Kidney glomerular epithelial cell (primary cell): ENCODE data around the gene CEP350.

Experiments used
- DNase-seq: peaks from one replicate; lab custom pipeline; 2025; lab: John Stamatoyannopoulos, UW

CEP350 gene

DNA sequence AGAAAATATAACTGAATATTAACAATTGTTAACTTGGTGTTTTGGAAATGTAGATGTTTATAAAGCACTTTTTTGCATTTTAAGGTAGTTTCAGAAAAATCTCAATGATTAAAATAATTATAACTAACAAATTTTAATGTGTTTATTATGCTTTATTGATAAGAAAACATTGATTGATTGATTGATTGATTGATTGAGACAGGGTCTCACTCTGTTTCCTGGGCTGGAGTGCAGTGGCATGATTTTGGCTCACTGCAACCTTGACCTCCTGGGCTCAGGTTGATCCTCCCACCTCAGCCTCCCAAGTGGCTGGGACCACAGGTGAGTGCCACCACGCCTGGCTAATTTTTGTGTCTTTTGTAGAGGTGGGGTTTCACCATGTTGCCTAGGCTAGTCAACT lies 106.4 kb downstream of the CEP350 start:
- DNase-seq, result no peak

DNA sequence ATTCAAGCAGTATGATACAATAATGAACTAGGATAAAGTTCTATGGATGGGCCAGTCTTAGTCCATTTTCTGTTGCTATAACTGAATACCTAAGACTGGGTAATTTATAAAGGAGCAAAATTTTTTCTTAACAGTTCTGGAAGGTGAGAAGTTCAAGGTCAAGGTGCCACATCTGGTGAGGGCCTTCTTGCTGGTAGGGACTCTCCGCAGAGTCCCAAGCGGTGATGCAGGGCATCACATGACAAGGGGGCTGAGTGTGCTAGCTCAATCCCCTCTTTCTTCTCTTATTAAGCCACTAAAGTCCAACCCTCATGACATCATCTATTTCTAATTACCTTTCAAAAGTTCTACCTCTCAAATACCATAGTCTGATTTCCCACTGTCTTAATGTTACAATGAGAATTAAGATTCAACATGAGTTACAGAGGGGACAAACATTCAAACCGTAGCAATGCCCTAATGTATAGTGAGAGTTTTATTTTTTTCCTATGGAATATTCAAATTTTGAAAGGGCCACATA lies 107.9 kb downstream of the CEP350 start:
- DNase-seq, result no peak

DNA sequence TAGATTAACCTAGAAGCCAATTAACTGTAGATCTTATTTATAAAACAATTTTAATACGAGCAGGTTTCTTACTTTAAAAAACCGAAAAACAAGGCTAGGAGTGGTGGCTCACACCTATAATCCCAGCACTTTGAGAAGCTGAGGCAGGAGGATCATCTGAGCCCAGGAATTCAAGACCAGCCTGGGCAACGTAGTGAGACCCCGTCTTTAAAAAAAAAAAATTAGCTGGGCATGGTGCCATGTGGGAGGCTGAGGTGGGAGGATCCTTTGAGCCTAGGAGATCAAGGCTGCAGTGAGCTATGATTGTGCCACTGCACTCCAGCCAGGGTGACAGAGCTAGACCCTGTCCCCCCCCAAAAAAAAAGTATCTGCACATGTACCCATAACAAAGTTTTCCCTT lies 110.8 kb downstream of the CEP350 start:
- DNase-seq, result no peak

DNA sequence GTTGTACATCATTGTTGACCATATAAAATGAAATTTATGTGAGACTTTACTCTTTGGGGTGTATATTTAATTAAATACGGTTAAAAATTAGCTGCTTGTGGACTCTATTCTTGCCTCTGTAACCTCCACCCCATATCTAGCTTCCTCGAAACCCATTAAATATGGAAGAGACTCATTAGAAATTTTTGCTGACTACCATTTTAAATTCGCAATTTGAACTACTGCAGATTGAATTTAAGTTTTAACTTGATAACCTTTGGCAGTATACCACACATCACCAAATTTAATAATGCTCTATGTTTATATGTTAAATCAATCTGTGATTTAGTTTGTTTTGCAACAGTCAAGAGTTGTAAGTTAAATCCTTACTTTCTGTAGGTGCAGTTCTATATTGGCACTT lies 111.5 kb downstream of the CEP350 start:
- DNase-seq, result no peak

DNA sequence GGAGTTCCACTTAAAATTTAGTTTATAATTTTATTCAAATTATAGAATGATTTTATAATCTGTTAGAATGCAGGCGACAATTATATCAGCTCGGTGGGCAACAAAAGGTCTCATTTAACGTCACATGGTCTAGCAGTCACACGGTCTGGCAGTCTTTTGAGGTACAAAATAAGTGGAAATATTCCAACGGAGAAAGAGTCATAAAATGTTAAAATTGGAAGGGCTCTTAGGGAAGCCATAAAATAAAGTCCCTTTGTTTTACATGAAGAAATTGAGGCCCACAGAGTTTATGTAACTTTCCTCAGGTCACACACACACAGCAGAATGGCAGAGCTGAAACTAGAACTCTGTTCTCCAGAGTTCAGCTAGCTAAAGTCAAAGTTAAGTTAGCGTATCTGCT lies 115.7 kb downstream of the CEP350 start:
- no peak for DNase-seq

DNA sequence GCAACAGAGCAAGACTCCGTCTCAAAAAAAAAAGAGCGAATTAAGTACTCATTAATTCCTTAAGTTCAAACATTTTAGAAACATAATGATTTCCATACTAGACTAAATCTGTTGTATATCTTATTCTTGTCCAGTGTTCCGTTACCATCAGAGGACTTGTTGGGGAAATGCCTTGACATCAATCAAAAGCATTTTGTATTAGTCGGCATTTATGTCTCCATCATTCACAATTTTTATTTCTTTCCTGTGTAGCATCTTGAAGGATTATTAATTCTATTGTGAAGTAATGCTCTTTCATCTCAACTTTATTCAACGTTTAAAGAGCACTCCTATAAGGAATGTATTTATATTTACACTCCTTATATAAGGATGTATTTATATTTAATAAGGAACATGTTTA lies 117.1 kb downstream of the CEP350 start:
- no peak for DNase-seq

DNA sequence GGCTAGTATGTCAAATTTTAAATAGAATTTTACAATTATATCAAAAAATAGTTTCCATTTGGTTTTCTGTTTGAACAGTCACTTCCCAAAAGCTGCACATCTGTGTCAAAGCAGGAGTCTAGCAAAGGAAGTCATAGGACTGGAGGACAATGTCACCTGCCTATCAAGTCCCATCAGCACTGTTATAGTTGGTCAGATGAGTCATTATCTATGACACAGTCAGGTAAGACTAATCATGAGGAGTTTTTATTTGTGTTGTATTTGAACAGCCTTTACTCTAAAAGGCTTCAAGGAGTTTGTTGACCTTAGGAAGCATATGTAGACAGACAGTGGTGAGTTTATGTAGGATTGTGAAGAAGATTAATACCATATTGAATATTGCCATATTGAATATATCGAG lies 125.8 kb downstream of the CEP350 start:
- no peak for DNase-seq

DNA sequence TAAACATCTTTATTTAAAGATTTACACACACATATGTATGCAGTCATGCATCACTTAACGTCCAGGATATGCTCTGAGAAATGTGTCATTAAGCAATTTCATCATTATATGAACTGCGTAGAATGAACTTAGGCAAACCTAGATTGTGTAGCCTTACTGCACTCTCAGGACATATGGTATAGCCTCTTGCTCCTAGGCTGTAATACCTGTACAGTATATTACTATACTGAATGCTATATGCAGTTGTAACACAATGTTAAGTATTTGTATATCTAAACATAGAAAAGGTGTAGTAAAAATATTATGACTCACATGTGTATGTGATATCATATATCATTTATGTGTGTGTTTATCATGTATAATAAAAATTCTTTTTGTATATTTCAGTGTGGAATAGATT lies 126.9 kb downstream of the CEP350 start:
- no peak for DNase-seq

DNA sequence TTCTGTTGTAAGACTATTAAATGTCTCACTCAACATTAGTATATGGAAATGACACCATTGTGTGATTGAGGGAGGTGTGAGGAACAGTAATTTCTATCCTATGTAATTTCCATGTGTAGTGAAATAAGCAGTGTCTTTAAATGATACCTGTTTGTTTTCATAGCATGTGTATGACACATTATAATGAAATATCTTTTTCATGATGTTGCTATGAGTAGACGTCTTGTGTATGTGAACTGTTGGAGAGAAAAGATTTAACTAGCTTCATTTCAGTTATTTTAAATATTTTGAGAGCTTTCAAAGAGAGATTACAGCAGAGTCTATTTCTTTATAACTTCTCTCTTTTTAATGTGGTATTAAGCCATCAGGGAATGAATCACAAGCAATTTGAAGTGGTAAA lies 128.6 kb downstream of the CEP350 start:
- DNase-seq, result no peak

DNA sequence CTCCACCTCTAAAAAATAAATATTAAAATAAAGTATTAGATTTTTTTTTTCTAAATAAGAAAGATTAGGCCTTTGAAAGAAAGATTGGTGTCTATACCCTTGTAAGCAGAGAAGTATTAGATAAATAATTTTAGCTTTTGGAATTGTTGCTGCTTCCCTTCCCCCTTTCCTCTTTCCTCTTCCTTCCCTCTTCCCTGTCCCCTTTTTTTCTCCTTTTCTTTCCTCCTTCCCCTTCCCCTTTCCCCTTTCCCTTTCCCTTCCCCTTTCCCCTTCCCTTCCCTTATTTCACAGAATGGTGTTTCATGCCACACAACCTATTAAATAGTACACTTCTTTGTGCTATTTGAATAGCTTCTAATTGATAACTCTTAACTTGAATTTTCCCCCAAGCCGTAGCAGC lies 130.3 kb downstream of the CEP350 start:
- no peak for DNase-seq

DNA sequence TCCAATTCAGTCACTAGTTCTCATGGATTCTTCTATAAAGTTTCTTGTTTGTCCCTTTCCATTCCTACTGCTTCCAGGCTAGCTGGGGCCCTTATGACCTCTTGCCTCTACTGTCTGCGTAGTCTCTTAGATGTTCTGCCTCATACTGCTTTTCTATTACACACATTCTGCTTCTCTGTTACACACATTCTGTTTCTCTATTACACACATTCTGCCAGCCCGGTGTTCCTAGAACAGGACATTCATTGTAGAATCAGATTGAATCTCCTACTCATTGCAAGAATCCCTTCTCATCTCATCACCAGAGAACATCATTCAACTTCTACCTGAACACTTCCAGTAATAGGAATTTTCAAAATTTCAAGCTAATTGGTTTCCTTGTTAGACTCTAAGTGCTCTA lies 130.7 kb downstream of the CEP350 start:
- no peak for DNase-seq

DNA sequence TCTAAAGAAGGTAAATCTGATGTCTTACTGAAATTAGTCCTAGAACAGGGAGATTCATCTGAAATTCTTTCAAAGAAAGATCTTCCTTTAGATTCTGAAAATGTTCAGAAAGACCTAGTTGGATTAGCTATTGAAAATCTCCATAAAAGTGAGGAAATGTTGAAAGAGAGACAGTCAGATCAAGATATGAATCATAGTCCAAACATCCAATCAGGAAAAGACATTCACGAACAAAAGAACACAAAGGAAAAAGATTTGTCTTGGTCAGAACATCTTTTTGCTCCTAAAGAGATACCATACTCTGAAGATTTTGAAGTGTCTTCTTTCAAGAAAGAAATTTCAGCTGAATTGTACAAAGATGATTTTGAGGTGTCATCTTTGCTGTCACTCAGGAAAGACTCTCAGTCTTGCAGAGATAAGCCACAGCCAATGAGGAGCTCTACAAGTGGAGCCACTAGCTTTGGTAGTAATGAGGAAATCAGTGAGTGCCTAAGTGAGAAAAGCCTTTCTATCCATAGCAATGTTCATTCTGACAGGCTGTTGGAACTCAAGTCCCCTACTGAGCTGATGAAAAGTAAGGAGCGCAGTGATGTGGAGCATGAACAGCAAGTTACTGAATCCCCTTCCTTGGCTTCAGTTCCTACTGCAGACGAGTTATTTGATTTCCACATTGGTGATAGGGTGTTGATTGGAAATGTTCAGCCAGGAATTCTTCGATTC lies 138.5 kb downstream of the CEP350 start:
- DNase-seq, result no peak

DNA sequence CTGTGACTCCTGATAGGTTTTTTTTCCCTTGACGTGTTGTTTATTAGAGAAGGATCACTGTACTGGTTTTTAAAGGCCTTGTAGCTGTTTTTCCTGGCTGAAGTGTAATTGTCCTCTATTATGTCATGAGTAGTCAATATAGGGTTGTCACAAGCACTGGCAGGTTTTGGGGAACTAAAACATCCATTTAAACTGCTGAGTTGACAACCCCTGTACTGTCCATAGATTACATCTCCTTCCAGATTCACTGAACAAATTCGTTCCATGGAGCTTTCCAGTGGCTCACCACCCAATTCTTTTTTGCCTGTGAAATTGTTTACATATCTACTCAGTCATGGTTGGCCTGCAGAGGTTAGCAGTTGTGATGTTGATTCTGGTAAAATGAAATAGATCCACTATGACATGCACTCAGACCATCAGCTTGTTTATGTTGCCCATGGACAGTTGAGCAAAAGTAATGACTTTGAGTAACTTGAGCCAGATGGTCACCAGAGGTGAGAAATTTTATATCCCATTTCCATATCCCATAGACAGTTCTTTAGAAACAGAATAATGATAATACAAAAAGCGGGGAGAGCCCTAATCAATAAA lies 140.2 kb downstream of the CEP350 start:
- no peak for DNase-seq

DNA sequence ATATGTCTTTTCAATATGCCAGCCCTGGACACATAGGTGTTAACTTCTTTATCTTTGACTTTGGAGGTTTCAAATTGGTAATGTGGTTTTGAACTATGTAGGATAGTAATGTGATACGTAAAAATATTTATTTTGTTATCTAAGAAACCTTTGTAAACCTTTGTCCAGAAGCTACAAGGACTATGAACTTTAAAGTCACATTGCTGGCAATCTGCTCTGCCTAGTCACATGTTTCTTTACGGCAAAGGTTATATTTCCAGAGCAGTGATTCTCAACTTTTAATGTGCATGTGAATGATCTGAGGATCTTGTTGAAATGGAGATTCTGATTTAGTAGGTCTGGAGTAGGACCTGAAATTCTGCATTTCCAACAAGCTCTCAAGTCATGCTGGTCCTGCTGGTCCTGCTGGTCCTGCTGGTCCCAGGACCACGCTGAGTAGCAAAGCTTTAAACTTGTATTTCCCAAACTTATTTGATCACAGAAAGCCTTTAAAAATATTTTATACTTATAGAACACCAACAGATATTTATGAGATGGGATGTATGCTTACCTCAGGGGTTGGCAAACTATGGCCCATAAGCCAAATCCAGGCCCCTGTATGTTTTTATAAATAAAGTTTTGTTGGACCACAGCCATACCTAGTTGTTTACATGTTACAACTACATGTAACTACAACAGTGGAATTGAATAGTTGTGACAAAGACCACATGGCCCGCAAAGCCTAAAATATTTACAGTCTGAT lies 142.1 kb downstream of the CEP350 start:
- no peak for DNase-seq

DNA sequence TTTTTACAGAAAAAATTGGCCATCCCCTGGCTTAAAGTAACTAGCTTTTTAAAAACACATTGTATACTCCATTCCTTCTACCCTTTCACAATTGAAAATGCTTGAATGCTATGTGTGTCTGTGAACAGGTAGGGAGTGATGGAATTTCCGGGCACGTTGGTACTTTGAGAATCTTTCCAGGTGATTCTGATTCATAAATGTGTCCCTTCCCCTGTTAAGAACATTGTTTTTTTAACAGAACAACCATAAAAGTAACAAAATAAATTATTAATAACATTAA lies 142.7 kb downstream of the CEP350 start:
- no peak for DNase-seq

DNA sequence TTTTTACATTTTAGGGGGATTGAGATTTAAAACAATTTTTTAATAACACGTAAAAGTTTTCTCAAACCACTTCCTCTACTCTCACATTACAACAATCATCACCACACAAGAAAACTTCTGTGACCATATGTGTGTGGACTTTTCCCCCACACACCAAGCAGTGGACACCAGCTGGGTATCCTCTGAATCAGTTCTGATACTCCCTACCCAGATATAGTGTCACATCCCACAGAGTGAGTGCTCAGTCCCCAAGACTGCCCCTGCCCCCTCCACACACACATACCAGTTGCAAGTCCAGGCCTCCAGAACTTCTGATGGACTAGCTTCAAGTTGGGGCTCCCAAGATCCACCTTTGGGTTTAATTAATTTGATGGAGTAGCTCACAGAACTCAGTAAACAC lies 146.8 kb downstream of the CEP350 start:
- no peak for DNase-seq

DNA sequence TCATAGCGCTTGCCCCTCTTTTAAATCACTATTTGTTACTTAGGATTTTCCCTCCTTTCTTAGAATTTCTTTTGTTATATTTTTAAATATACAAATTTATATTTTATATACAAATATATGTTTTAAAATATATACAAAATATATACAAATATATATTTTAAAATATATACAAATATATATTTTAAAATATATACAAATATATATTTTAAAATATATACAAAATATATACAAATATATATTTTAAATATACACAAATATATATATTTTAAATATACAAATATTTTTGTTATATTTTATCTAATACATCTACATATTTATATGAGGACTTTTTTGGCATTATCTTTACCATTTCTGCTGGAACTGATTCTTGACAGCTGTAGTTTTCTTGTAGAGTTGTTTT lies 149.2 kb downstream of the CEP350 start:
- no peak for DNase-seq

DNA sequence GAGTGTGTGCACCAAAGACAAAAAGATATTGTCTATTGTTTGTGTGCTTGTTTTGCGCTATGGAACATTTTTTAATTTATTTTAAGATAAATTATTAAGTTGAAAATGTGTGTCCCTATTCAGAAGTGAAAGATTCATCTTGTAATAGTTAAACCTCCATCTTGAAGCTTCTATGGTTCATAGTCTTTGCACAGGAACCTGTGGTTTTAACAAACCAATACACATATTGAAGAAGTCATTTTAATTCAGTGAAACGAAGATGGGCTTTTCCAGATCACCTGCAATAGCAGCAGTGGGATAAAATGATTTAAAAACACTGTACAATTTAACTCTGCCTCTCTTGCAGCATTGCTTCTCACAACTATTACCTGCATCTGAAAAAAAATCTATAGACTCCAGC lies 157.5 kb downstream of the CEP350 start:
- no peak for DNase-seq

DNA sequence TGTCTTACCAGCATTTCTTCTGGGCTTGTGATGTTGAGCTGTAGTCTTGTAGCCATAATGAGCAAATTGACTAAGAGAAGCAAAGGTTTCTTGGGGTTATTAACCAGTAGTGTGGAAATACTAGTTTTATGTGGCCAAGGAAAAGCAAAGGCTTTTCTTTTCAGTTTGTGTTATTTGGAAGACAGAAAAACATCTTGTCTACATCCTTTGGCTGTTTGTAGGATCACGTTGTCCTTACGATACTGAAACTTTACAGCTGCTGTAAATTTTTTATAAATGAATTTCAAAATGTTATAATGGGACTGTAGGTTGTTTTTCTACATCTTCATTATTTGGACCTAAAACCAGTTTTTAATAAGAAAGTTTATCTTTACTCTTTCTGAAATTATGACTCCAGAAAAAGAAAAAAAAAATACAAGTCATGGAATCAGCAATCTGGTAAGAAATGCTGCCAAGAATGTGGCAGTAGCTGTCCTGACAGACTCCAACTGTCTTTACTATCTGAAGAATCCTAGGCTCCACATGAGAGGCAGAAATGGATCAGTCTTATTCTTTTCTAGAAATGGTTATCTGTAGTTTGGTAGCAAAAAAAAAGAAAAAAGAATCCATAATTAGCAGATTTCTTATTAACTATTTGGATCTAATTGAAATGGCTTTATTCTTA lies 158.5 kb downstream of the CEP350 start:
- DNase-seq, result no peak

DNA sequence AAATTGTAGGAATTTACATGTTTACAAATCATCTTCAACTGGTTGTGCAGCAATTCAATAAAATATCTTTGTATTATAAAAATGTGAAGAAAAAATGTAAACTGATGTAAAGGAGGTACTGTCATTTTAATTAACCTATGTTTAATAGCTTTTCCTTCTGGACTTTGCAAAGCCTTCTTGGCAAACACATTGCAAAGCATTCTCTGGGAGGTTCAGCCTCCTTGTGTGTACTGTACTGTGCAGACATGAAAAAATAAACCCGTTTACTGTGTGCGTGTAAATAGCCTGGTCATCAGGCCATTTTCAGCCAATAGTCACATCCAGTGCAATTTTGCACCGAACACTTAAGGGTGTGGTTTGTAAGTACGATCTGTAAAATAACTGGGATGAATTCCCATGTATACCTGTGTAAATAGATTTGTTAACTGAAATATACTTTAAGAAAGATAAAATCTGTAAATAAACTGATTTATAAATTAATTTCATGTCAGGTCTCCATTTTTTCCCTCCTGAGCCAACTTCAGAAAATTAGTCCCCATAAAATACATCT lies 159.9 kb downstream of the CEP350 start:
- DNase-seq, result no peak

DNA sequence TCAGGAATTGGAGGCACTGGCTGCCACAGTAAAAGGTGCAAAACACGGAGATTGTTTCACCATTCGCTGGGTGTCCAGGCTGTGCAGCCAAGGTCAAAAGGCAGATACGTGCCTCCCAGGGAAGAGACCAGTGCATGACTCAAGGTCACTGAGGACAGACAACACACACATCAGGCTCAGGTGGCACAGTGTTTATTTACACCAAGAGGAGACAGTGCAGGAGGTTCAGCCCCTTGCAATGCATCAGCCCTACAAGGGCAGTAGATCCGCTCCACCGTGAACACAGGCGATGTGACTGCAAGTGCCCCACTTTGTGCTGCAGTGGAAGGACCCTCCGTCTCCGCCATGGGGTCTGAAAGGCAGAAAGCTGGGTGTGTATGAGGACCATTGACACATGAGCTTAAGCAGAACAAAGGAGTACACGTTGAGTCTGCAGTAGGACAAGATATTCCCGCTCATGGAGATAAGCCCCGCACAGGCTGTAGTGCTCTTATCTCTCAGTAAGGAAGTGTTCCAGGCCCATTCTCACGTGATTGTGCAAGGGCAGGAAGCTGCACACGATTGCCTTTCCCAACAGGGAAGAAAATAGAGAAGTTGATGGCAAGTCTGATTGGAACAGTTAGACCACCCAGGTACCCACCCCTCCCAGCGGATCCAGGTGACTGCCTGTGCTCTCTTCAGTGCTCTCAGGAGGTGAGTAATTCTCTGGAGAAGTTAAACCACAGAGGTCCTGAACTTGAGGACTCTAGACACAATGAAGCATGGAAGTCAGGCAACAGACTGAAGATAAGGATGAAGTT lies 162.6 kb downstream of the CEP350 start:
- peak; percentile 89 for DNase-seq

DNA sequence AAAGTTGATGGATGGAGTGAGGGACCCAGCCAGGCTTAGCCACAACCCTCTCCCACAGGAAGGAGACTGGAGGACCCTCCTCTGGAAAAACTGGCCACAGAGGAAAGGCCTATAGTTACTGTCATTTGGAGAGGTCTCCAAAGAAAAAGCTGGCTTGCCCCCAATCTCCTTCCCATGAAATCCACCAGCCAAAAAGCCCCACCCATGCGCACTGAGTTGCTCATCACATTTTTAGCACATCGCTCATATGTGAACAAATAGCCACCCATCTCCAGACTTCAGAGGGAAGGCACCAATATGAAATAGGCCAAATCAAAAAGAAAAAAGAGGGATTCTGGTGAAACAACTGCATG lies 163.1 kb downstream of the CEP350 start:
- peak; percentile 88 for DNase-seq
